HCT116 (cell line): ENCODE data around the gene ADGRV1. TPM values are rescaled to one million over a fixed set of nuclear protein-coding genes. Genes with fewer than 3 reads are reported as not detected.

ENCODE experiments used
- ATAC-seq: fragments of 200-7000 bp; cut with Tn5 transposase; 2 replicates; pipeline ENCODE4 v1.9.1; 2020; ENCODE audit warnings: mild to moderate bottlenecking, moderate library complexity
- BruUV-seq: library from RNA; stranded (reverse); fragments of 400-500 nt; replicated peaks from 2 replicates; lab custom pipeline; 2021; lab: Mats Ljungman, UMichigan
- CTCF ChIA-PET: fragments of 300-600 bp; sonication (Branson Sonifier 250); formaldehyde crosslinking; loops from one replicate; lab custom pipeline; 2021; ENCODE audit warnings: antibody characterized with exemption; lab: Charles Lee
- POLR2A ChIA-PET: fragments of 300-600, 350-600 bp; sonication (Branson Sonifier 250); formaldehyde crosslinking; loops from one replicate; lab custom pipeline; 2021; ENCODE audit warnings: antibody characterized with exemption; lab: Charles Lee
- RAD21 ChIA-PET, 2 experiments: fragments of 300-600 bp; sonication (Branson Sonifier 250); formaldehyde crosslinking; loops; one replicate each; lab custom pipeline; 2023; ENCODE audit warnings: low total read pairs in 2 of 2; ENCODE audit not compliant: uncharacterized antibody in 2 of 2, unreplicated experiment in 2 of 2, low non-redundant PET in 1 of 2; lab: Charles Lee
- DNase-seq: peaks from one replicate; pipeline ENCODE4 v3.0.0-alpha.2; 2010; ENCODE audit warnings: low read depth, low spot score
- H2AFZ ChIP-seq: fragments of 200-600 bp; shearing (Covaris generic), sonication (generic); 2 replicates; pipeline ENCODE4 v1.6.1; 2017; ENCODE audit warnings: low read depth, mixed run types, mixed read lengths, antibody characterized with exemption, low read length; ENCODE audit not compliant: poor library complexity, severe bottlenecking
- H3K27ac ChIP-seq: 2 replicates; pipeline ENCODE4 v1.5.1; 2012; ENCODE audit warnings: low read depth, low read length
- H3K27me3 ChIP-seq: fragments of 200-600 bp; sonication (generic); 2 replicates; pipeline ENCODE4 v1.6.1; 2016; ENCODE audit warnings: mixed run types, low read length, mixed read lengths; ENCODE audit not compliant: insufficient read depth
- H3K36me3 ChIP-seq, 2 experiments: fragments of 200-500 bp in 1 of 2; fragments of 200-600 bp in 1 of 2; sonication (Bioruptor generic) in 1 of 2; sonication (generic) in 1 of 2; 2 replicates each; pipeline versions ENCODE4 v1.5.1 to v1.6.1; 2014 to 2016; ENCODE audit warnings: low read length in 2 of 2, inconsistent platforms in 1 of 2, mixed read lengths in 1 of 2, mixed run types in 1 of 2; ENCODE audit not compliant: insufficient read depth in 2 of 2, control insufficient read depth in 1 of 2
- H3K4me1 ChIP-seq, 2 experiments: fragments of 200-600 bp in 1 of 2; sonication (generic) in 1 of 2; 2 replicates each; pipeline versions ENCODE4 v1.5.1 to v1.6.1; 2012 to 2017; ENCODE audit warnings: low read length in 2 of 2, inconsistent platforms in 1 of 2, mild to moderate bottlenecking in 1 of 2, mixed read lengths in 1 of 2, mixed run types in 1 of 2, moderate library complexity in 1 of 2; ENCODE audit not compliant: insufficient read depth in 2 of 2, control insufficient read depth in 1 of 2
- H3K4me2 ChIP-seq: fragments of 200-600 bp; sonication (generic); 2 replicates; pipeline ENCODE4 v1.6.1; 2017; ENCODE audit warnings: mixed run types, low read length, mixed read lengths
- H3K4me3 ChIP-seq, 2 experiments: fragments of 200-600 bp in 1 of 2; sonication (generic) in 1 of 2; replicated peaks in 1 of 2; 2 replicates each; pipeline ENCODE4 v1.5.1; 2011 to 2016; ENCODE audit warnings: low read length in 2 of 2, control low read depth in 1 of 2, low read depth in 1 of 2, mild to moderate bottlenecking in 1 of 2, mixed read lengths in 1 of 2, mixed run types in 1 of 2
- H3K79me2 ChIP-seq: fragments of 200-600 bp; sonication (generic); 2 replicates; pipeline ENCODE4 v1.6.1; 2017; ENCODE audit warnings: mild to moderate bottlenecking, mixed run types, low read length, moderate library complexity, mixed read lengths; ENCODE audit not compliant: insufficient read depth
- H3K9ac ChIP-seq: fragments of 200-600 bp; sonication (generic); 2 replicates; pipeline ENCODE4 v1.6.1; 2016; ENCODE audit warnings: low read length, mixed read lengths
- H3K9me2 ChIP-seq: fragments of 200-600 bp; sonication (generic), shearing (Covaris generic); 2 replicates; pipeline ENCODE4 v1.6.1; 2017; ENCODE audit warnings: mixed run types, mild to moderate bottlenecking, moderate library complexity; ENCODE audit not compliant: insufficient read depth
- H3K9me3 ChIP-seq, 2 experiments: fragments of 200-500 bp in 1 of 2; fragments of 200-600 bp in 1 of 2; sonication (Bioruptor generic) in 1 of 2; sonication (generic) in 1 of 2; 2 replicates each; pipeline ENCODE4 v1.6.1; 2014 to 2017; ENCODE audit warnings: low read length in 2 of 2, mixed read lengths in 2 of 2, inconsistent platforms in 1 of 2, low read depth in 1 of 2, mild to moderate bottlenecking in 1 of 2, mixed run types in 1 of 2, moderate library complexity in 1 of 2; ENCODE audit not compliant: control insufficient read depth in 1 of 2, insufficient read depth in 1 of 2
- H4K20me1 ChIP-seq: fragments of 200-600 bp; sonication (generic), shearing (Covaris generic); 2 replicates; pipeline ENCODE4 v1.6.1; 2017; ENCODE audit warnings: mixed run types, mild to moderate bottlenecking, moderate library complexity; ENCODE audit not compliant: insufficient read depth
- ATF3 ChIP-seq: IDR thresholded peaks from 2 replicates; pipeline ENCODE4 v1.6.1; 2012
- CBX3 ChIP-seq: IDR thresholded peaks from 2 replicates; pipeline ENCODE4 v1.6.1; 2012; ENCODE audit warnings: low read depth
- CTCF ChIP-seq, 3 experiments: fragments of 200-600 bp in 1 of 3; sonication (generic) in 1 of 3; IDR thresholded peaks in 2 of 3; conservative IDR thresholded peaks in 1 of 3; 2 replicates each; pipeline ENCODE4 v1.5.1; 2012 to 2017; ENCODE audit warnings: low read depth in 2 of 3, low read length in 2 of 3, antibody characterized with exemption in 1 of 3, borderline replicate concordance in 1 of 3, control low read depth in 1 of 3, mild to moderate bottlenecking in 1 of 3, mixed read lengths in 1 of 3, mixed run types in 1 of 3, moderate library complexity in 1 of 3; ENCODE audit not compliant: insufficient read depth in 1 of 3
- EGR1 ChIP-seq: IDR thresholded peaks from 2 replicates; pipeline ENCODE4 v1.6.1; 2012; ENCODE audit warnings: low read depth
- FOSL1 ChIP-seq: IDR thresholded peaks from 2 replicates; pipeline ENCODE4 v1.6.1; 2012; ENCODE audit warnings: low read depth
- JUND ChIP-seq: IDR thresholded peaks from 2 replicates; pipeline ENCODE4 v1.6.1; 2012
- POLR2A ChIP-seq: IDR thresholded peaks from 2 replicates; pipeline ENCODE4 v1.7.0; 2011; ENCODE audit warnings: borderline replicate concordance; ENCODE audit not compliant: insufficient read depth, insufficient read length; ENCODE audit errors: extremely low read depth
- POLR2AphosphoS5 ChIP-seq: IDR thresholded peaks from 2 replicates; pipeline ENCODE4 v1.6.1; 2011; ENCODE audit warnings: mild to moderate bottlenecking, low read depth, low read length, moderate library complexity
- RAD21 ChIP-seq: IDR thresholded peaks from 2 replicates; pipeline ENCODE4 v1.6.1; 2012; ENCODE audit warnings: low read depth, mild to moderate bottlenecking
- SIN3A ChIP-seq: IDR thresholded peaks from 2 replicates; pipeline ENCODE4 v1.6.1; 2012; ENCODE audit warnings: low read depth
- SP1 ChIP-seq: IDR thresholded peaks from 2 replicates; pipeline ENCODE4 v1.6.1; 2012; ENCODE audit warnings: low read depth
- TCF7L2 ChIP-seq: IDR thresholded peaks from 2 replicates; pipeline ENCODE4 v1.7.0; 2011; ENCODE audit warnings: borderline replicate concordance, inconsistent platforms; ENCODE audit not compliant: insufficient read depth, insufficient read length; ENCODE audit errors: extremely low read depth
- YY1 ChIP-seq: IDR thresholded peaks from 2 replicates; pipeline ENCODE4 v1.6.1; 2011; ENCODE audit warnings: low read length, low read depth, moderate library complexity, mild to moderate bottlenecking; ENCODE audit not compliant: insufficient replicate concordance; ENCODE audit errors: extremely low read depth
- ZFX ChIP-seq: fragments of 450-650 bp; IDR thresholded peaks from 2 replicates; pipeline ENCODE4 v1.6.1; 2017
- intact Hi-C: fragments of 100-400 bp; cut with micrococcal nuclease; formaldehyde crosslinking; loops from 2 replicates; pipeline ENCODE4 v1.10.0; 2022
- total RNA-seq: library from RNA; stranded (reverse); gene quantifications from one replicate; pipeline ENCODE4 v1.2.1, GENCODE V29; 2021; ENCODE audit not compliant: unreplicated experiment

The ADGRV1 gene
- total RNA-seq, 1 experiment from 2014 or later, result 6.0 TPM

- no peak overlapping the region for H3K9ac ChIP-seq
- ChIA-PET CTCF (no interaction called here), POLR2A (interaction anchor here (1.0 kb wide), 1 partner anchor 308 kb away, joined by 5 read pairs; no protein-coding TSS in a partner anchor), RAD21 (no interaction called here)
- intact Hi-C loops, result no loop called here
- BruUV-seq, result no TSS peak
- ATAC-seq (no peak), DNase-seq (no peak)
- no peak overlapping the region for H2AFZ ChIP-seq
- no peaks in the 10 kb centered on the region for H3K9me3 ChIP-seq
- no peaks in the 10 kb centered on the region for H3K27me3 ChIP-seq
- H3K4me3 ChIP-seq, result no peak overlapping the region
- H3K9me2 ChIP-seq, result no peaks in the 10 kb centered on the region
- no peaks in the 10 kb centered on the region for H4K20me1 ChIP-seq
- H3K4me1 ChIP-seq, result peaks cover 0 to 8% of the 10 kb centered on the region in 2 experiments; a peak in 1 of 4 replicates
- H3K27ac ChIP-seq, result no peak overlapping the region
- no peak overlapping the region for H3K4me2 ChIP-seq
- no peaks in the 10 kb centered on the region for H3K79me2 ChIP-seq
- TF ChIP-seq SP1 (no peak), JUND (no peak), ZFX (no peak), RAD21 (no peak), SIN3A (no peak)
- H3K36me3 ChIP-seq, result no peaks in the 10 kb centered on the region
These were observed 514.3 kb downstream of the ADGRV1 start for GRCh38 chr5:91072881-91073280.

- DNase-seq, result no peak
- BruUV-seq, result no TSS peak
- no peak for ATAC-seq
These were observed 516.0 kb downstream of the ADGRV1 start for GRCh38 chr5:91074615-91075014.

More at GRCh38 chr5:91074615-91075014, 516.0 kb downstream of the ADGRV1 start:
- H3K4me2 ChIP-seq, result no peak overlapping the region
- H3K36me3 ChIP-seq, result no peaks in the 10 kb centered on the region
- H3K9me2 ChIP-seq, result no peaks in the 10 kb centered on the region
- H3K4me1 ChIP-seq, result peaks cover 0 to 8% of the 10 kb centered on the region in 2 experiments; a peak in 1 of 4 replicates
- intact Hi-C loops, result no loop called here
- ChIA-PET CTCF (no interaction called here), POLR2A (no interaction called here), RAD21 (no interaction called here)
- no peak overlapping the region for H2AFZ ChIP-seq
- H3K27ac ChIP-seq, result no peak overlapping the region
- TF ChIP-seq TCF7L2 (no peak), SIN3A (no peak), JUND (no peak), ATF3 (no peak), EGR1 (no peak), YY1 (no peak), POLR2A (no peak), FOSL1 (no peak), ZFX (no peak), CTCF (IDR thresholded peaks at IDR 0.05 in 2 of 3, conservative IDR thresholded peaks at IDR 0.05 in 1 of 3; ENCODE audit: borderline replicate concordance in 1 of 3, insufficient read depth in 1 of 3, low read depth in 2 of 3, low read length in 2 of 3) (no peak), CBX3 (no peak), POLR2AphosphoS5 (no peak), SP1 (no peak)
- no peaks in the 10 kb centered on the region for H3K79me2 ChIP-seq
- H3K27me3 ChIP-seq, result no peaks in the 10 kb centered on the region
- no peaks in the 10 kb centered on the region for H4K20me1 ChIP-seq
- H3K9ac ChIP-seq, result no peak overlapping the region
- H3K9me3 ChIP-seq, result no peaks in the 10 kb centered on the region
- H3K4me3 ChIP-seq, result no peak overlapping the region
